Measurements from ENCODE around the gene FBXL7. TPM values are rescaled to one million over a fixed set of nuclear protein-coding genes. Genes with fewer than 3 reads are reported as not detected.

Gene FBXL7
- total and polyA plus RNA-seq, 2 experiments from 2014 or later = 3.2 to 7.5 TPM

DNA sequence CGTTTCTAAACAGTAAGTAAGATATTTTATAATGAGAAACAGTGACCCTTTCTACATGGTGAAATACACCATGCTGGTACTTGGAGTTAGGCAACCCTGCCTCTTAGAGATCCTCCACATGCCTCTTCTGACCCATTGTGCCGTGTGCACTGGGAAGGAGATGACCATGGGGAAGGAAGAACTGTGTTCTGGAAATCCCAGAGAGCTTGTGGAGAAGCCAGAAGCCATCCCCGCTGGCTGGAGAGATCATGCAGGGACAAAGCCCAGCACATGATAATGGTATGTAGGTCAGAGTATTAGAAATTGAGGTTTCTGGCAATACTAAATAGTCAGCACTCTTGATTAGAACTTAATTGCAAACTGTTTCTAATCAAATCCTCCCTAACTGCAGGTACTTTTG is 307.3 kb downstream of the FBXL7 start:
- Histone ChIP-seq H3K4me2 (ENCODE audit: unreplicated experiment) (peak overlapping the region; percentile 23), H3K9ac (no peak overlapping the region), H3K36me3 (ENCODE audit: low read depth) (no peaks in the 10 kb centered on the region), H3K27me3 (replicated peaks; ENCODE audit: insufficient read depth) (no peaks in the 10 kb centered on the region), H3K9me2 (ENCODE audit: insufficient read depth) (no peaks in the 10 kb centered on the region), H3F3A (ENCODE audit: insufficient read depth) (peaks cover 17% of the 10 kb centered on the region; the same call in 1 of the 2 replicates), H3K79me2 (ENCODE audit: insufficient read depth) (0 out of 2 replicates have a peak, but pooled peaks cover 10% of the 10 kb centered on the region), H2AFZ (no peak overlapping the region), H3K27ac (no peak overlapping the region), H3K4me3 (no peak overlapping the region), H3K9me3 (ENCODE audit: low read depth) (no peaks in the 10 kb centered on the region), H4K20me1 (ENCODE audit: insufficient read depth) (peaks cover 5% of the 10 kb centered on the region; the same call in 1 of the 2 replicates), H3K4me1 (ENCODE audit: insufficient read depth) (peaks cover 15% of the 10 kb centered on the region)
- WGBS, 2 experiments (ENCODE audit: low coverage in 1 of 2, low lambda C conversion rate in 2 of 2, missing lambda C conversion rate in 2 of 2) = 40 to 44% methylated on average over 3 of the region's 3 CpGs
- in situ Hi-C loops (cut with MboI) = no loop called here
- no peak for TF ChIP-seq EZH2phosphoT487 (IDR thresholded peaks at IDR 0.05; ENCODE audit: insufficient read depth, low read depth)
- no peak for TF ChIP-seq EZH2 (IDR thresholded peaks at IDR 0.05; ENCODE audit: insufficient read depth, poor library complexity, severe bottlenecking)
- peak; percentile 56 for DNase-seq

DNA sequence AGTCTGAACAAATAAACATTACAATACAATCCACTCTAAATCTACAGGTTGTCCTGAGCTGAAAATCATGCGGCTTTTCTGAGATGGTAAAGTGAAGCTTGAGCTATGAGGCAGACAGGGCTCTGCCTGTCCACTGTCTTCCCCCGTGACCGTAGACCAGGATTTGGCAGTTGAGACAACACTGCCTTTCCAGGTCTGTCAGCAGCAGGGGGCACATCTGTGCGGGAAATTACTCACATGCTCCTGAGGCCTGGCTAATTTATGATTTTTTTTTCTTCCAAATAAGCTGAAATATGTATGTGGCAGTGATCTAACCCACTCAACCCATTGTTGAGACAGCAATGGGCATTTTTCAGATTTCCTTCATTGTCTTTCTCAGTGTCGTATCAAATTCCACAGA is 307.9 kb downstream of the FBXL7 start:
- TF ChIP-seq EZH2phosphoT487 (IDR thresholded peaks at IDR 0.05; ENCODE audit: insufficient read depth, low read depth) (no peak), EZH2 (IDR thresholded peaks at IDR 0.05; ENCODE audit: insufficient read depth, poor library complexity, severe bottlenecking) (no peak)
- Histone ChIP-seq H3K9me2 (ENCODE audit: insufficient read depth) (no peaks in the 10 kb centered on the region), H3K79me2 (ENCODE audit: insufficient read depth) (0 out of 2 replicates have a peak, but pooled peaks cover 10% of the 10 kb centered on the region), H3K4me2 (ENCODE audit: unreplicated experiment) (peak overlapping the region; percentile 23), H2AFZ (no peak overlapping the region), H3K27me3 (replicated peaks; ENCODE audit: insufficient read depth) (no peaks in the 10 kb centered on the region), H3K4me1 (ENCODE audit: insufficient read depth) (peaks cover 15% of the 10 kb centered on the region), H3K36me3 (ENCODE audit: low read depth) (no peaks in the 10 kb centered on the region), H4K20me1 (ENCODE audit: insufficient read depth) (peaks cover 5% of the 10 kb centered on the region; the same call in 1 of the 2 replicates), H3K9me3 (ENCODE audit: low read depth) (no peaks in the 10 kb centered on the region), H3K9ac (no peak overlapping the region), H3K27ac (0 out of 2 replicates have a peak overlapping the region, but pooled peaks have one; percentile 8), H3K4me3 (no peak overlapping the region), H3F3A (ENCODE audit: insufficient read depth) (peaks cover 17% of the 10 kb centered on the region; the same call in 1 of the 2 replicates)
- whole genome bisulfite sequencing, 2 experiments (ENCODE audit: low coverage in 1 of 2, low lambda C conversion rate in 2 of 2, missing lambda C conversion rate in 2 of 2) = 37% methylated on average over 5 of the region's 5 CpGs
- peak; percentile 72 for DNase-seq
- in situ Hi-C loops (cut with MboI) = no loop called here

DNA sequence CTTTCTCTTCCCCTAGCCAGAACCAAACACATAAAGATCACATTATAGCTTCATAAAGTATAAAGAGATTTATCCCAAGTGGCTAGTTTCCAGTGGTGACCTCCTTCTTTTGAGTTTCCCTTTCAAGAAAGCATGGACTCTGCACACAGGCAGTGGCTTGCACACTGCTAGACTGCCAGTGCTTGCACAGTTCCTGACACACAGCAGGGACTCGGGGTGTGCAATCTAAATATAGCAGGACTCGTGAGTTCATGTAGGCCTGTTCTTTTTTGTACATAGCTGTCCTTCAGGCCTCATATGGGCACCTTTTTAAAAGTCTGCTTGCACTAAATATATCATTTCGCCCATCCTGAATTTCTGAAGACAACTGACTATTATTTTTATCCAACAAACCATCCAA is 308.6 kb downstream of the FBXL7 start:
- Histone ChIP-seq H3K36me3 (ENCODE audit: low read depth) (no peaks in the 10 kb centered on the region), H3K79me2 (ENCODE audit: insufficient read depth) (0 out of 2 replicates have a peak, but pooled peaks cover 10% of the 10 kb centered on the region), H3K4me3 (no peak overlapping the region), H3K27ac (no peak overlapping the region), H3F3A (ENCODE audit: insufficient read depth) (peaks cover 17% of the 10 kb centered on the region; the same call in 1 of the 2 replicates), H3K4me1 (ENCODE audit: insufficient read depth) (peaks cover 15% of the 10 kb centered on the region), H3K9me2 (ENCODE audit: insufficient read depth) (no peaks in the 10 kb centered on the region), H2AFZ (no peak overlapping the region), H3K9ac (no peak overlapping the region), H4K20me1 (ENCODE audit: insufficient read depth) (peaks cover 5% of the 10 kb centered on the region; the same call in 1 of the 2 replicates), H3K9me3 (ENCODE audit: low read depth) (no peaks in the 10 kb centered on the region), H3K27me3 (replicated peaks; ENCODE audit: insufficient read depth) (no peaks in the 10 kb centered on the region), H3K4me2 (ENCODE audit: unreplicated experiment) (peak overlapping the region; percentile 23)
- TF ChIP-seq EZH2 (IDR thresholded peaks at IDR 0.05; ENCODE audit: insufficient read depth, poor library complexity, severe bottlenecking) (no peak), EZH2phosphoT487 (IDR thresholded peaks at IDR 0.05; ENCODE audit: insufficient read depth, low read depth) (no peak)
- no peak for DNase-seq
- WGBS, 2 experiments (ENCODE audit: low coverage in 1 of 2, low lambda C conversion rate in 2 of 2, missing lambda C conversion rate in 2 of 2) = 93 to 100% methylated on average over 3 of the region's 3 CpGs
- in situ Hi-C loops (cut with MboI) = no loop called here

DNA sequence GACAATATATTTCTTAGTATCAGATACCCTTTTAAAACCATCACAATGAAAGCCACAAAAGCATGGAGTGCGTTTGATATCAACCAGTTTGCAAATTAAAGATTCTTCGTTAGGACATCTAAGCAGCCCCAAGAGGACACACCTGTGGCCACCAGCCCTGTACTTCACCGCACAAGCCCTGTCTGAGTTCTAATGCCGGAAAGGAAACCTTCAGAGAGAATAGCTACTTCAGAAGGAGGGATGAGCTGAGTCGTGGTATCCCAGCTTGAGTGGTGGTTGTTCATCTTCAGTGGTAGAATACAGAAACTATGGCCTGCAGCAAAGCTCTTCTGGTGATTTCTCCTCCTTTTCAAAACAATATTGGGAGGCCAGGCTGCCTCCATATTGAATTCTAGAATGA is 319.6 kb downstream of the FBXL7 start:
- Histone ChIP-seq H3K4me2 (ENCODE audit: unreplicated experiment) (no peak overlapping the region), H4K20me1 (ENCODE audit: insufficient read depth) (no peaks in the 10 kb centered on the region; the same call in 1 of the 2 replicates), H3K79me2 (ENCODE audit: insufficient read depth) (no peaks in the 10 kb centered on the region), H3K27ac (no peak overlapping the region), H3K27me3 (replicated peaks; ENCODE audit: insufficient read depth) (no peaks in the 10 kb centered on the region), H3K4me3 (no peak overlapping the region), H3K9me3 (ENCODE audit: low read depth) (no peaks in the 10 kb centered on the region), H3K9ac (no peak overlapping the region), H3F3A (ENCODE audit: insufficient read depth) (no peaks in the 10 kb centered on the region), H3K36me3 (ENCODE audit: low read depth) (no peaks in the 10 kb centered on the region), H3K4me1 (ENCODE audit: insufficient read depth) (peaks cover 9% of the 10 kb centered on the region), H3K9me2 (ENCODE audit: insufficient read depth) (no peaks in the 10 kb centered on the region), H2AFZ (no peak overlapping the region)
- TF ChIP-seq EZH2 (IDR thresholded peaks at IDR 0.05; ENCODE audit: insufficient read depth, poor library complexity, severe bottlenecking) = no peak
- no peak for TF ChIP-seq EZH2phosphoT487 (IDR thresholded peaks at IDR 0.05; ENCODE audit: insufficient read depth, low read depth)
- in situ Hi-C loops (cut with MboI) = no loop called here
- DNase-seq = no peak
- 96% methylated on average over 5 of the region's 5 CpGs for WGBS, 2 experiments (ENCODE audit: low coverage in 1 of 2, low lambda C conversion rate in 2 of 2, missing lambda C conversion rate in 2 of 2)

DNA sequence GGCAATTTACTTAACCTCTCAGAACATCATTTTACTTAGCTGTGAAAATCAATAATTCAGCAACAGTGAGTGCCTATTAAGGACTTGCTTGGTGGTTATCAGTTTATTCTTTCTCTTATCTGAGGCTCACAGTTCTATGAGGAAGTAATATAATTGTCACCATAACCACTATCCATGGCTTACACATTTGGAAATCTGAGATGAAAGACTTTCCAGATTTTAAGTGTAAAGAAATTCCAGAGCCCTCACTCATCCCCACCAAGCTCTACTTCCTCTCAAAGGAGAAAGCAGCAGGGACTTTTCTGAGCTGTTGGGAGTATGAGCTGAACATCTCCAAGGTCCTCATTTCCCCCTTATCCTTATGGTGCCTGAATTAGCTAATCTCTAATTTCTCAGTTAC is 321.5 kb downstream of the FBXL7 start:
- no peaks in the 10 kb centered on the region for H4K20me1 ChIP-seq (ENCODE audit: insufficient read depth)

More for the DNA sequence above, 321.5 kb downstream of the FBXL7 start:
- Histone ChIP-seq H3K4me1 (ENCODE audit: insufficient read depth) (peaks cover 9% of the 10 kb centered on the region), H3K9me3 (ENCODE audit: low read depth) (no peaks in the 10 kb centered on the region), H3K79me2 (ENCODE audit: insufficient read depth) (no peaks in the 10 kb centered on the region; the same call in 1 of the 2 replicates), H2AFZ (no peak overlapping the region), H3K9me2 (ENCODE audit: insufficient read depth) (no peaks in the 10 kb centered on the region), H3K4me3 (no peak overlapping the region), H3K4me2 (ENCODE audit: unreplicated experiment) (peak overlapping the region; percentile 28), H3K27me3 (replicated peaks; ENCODE audit: insufficient read depth) (no peaks in the 10 kb centered on the region), H3F3A (ENCODE audit: insufficient read depth) (no peaks in the 10 kb centered on the region), H3K9ac (no peak overlapping the region), H3K27ac (no peak overlapping the region), H3K36me3 (ENCODE audit: low read depth) (no peaks in the 10 kb centered on the region)
- DNase-seq = peak; percentile 57
- in situ Hi-C loops (cut with MboI) = no loop called here
- TF ChIP-seq EZH2 (IDR thresholded peaks at IDR 0.05; ENCODE audit: insufficient read depth, poor library complexity, severe bottlenecking) = no peak
- TF ChIP-seq EZH2phosphoT487 (IDR thresholded peaks at IDR 0.05; ENCODE audit: insufficient read depth, low read depth) = 0 out of 2 replicates have a peak, but pooled peaks have one; percentile 47

Data from GM23248 (cell line).